Measurements from ENCODE around the gene POLR2C. TPM values are rescaled to one million over a fixed set of nuclear protein-coding genes. Genes with fewer than 3 reads are reported as not detected.

The POLR2C gene
- total and polyA plus RNA-seq, 2 of the 13 experiments (the other 11 are each of a cell fraction or from before 2014, with no cell fraction given) = 104 to 216 TPM

GRCh38 chr16:57479976-57480753, 17.7 kb downstream of the POLR2C start (continued):
- TF ChIP-seq TFDP1 (CRISPR knock-in tag; IDR thresholded peaks at IDR 0.05; ENCODE audit: borderline replicate concordance) = no peak
- TF ChIP-seq JUND (CRISPR knock-in tag; IDR thresholded peaks at IDR 0.05) = no peak
- peak; percentile 26; the same call in 1 of the 2 replicates for TF ChIP-seq TGIF2 (CRISPR knock-in tag; IDR thresholded peaks at IDR 0.05)
- peak; percentile 83; the same call in 1 of the 2 replicates for TF ChIP-seq ZNF260 (CRISPR knock-in tag; IDR thresholded peaks at IDR 0.05; ENCODE audit: borderline replicate concordance, low read depth)
- peak; percentile 94 for TF ChIP-seq ZNF501 (CRISPR knock-in tag; IDR thresholded peaks at IDR 0.05)
- peak; percentile 68; the same call in 1 of the 2 replicates for TF ChIP-seq GATA4 (IDR thresholded peaks at IDR 0.05; ENCODE audit: borderline replicate concordance, low read depth)
- no peak for TF ChIP-seq IRX3 (CRISPR knock-in tag; IDR thresholded peaks at IDR 0.05; ENCODE audit: borderline replicate concordance, low read depth)
- peak; percentile 46; the same call in 1 of the 2 replicates for TF ChIP-seq CREM (IDR thresholded peaks at IDR 0.05)
- TF ChIP-seq CREM (CRISPR knock-in tag; IDR thresholded peaks at IDR 0.05) = no peak
- 0 out of 2 replicates have a peak, but pooled peaks have one; percentile 40 for TF ChIP-seq ZNF329 (CRISPR knock-in tag; IDR thresholded peaks at IDR 0.05; ENCODE audit: low read depth)
- TF ChIP-seq ZNF780A (CRISPR knock-in tag; IDR thresholded peaks at IDR 0.05) = no peak
- no peak for TF ChIP-seq ZNF468 (CRISPR knock-in tag; IDR thresholded peaks at IDR 0.05)
- TF ChIP-seq KIAA2018 (CRISPR knock-in tag; IDR thresholded peaks at IDR 0.05; ENCODE audit: borderline replicate concordance) = no peak
- TF ChIP-seq KAT8 (CRISPR knock-in tag; IDR thresholded peaks at IDR 0.05) = peak; percentile 91
- TF ChIP-seq GMEB1 (CRISPR knock-in tag; IDR thresholded peaks at IDR 0.05; ENCODE audit: borderline replicate concordance) = no peak; the same call in 1 of the 2 replicates
